B cell (primary cell): ENCODE results near the gene RABGAP1L. TPM values are rescaled to one million over a fixed set of nuclear protein-coding genes. Genes with fewer than 3 reads are reported as not detected.

Experiments
- ATAC-seq: fragments of 200-7000 bp; cut with Tn5 transposase; one replicate; pipeline ENCODE4 v1.10.0; 2021; ENCODE audit warnings: low read depth, mild to moderate bottlenecking, moderate number of reproducible peaks, moderate library complexity
- CTCF ChIA-PET: fragments of 350-600 bp; sonication (Branson Sonifier 250); formaldehyde crosslinking; loops from one replicate; lab custom pipeline; 2021; ENCODE audit warnings: antibody characterized with exemption, inconsistent platforms; lab: Charles Lee
- POLR2A ChIA-PET: fragments of 350-600 bp; sonication (Branson Sonifier 250); formaldehyde crosslinking; loops from one replicate; lab custom pipeline; 2021; ENCODE audit warnings: antibody characterized with exemption; lab: Charles Lee
- DNase-seq: peaks from one replicate; pipeline ENCODE4 v3.0.0; 2013
- H2AFZ ChIP-seq: 2 replicates; pipeline ENCODE4 v1.6.1; 2012; ENCODE audit warnings: mild to moderate bottlenecking, low read depth, low read length; ENCODE audit not compliant: insufficient read depth, poor library complexity, severe bottlenecking
- H3K27ac ChIP-seq, 2 donors: 1 replicate in 1 of 2; 2 replicates in 1 of 2; pipeline ENCODE4 v1.5.1; 2012 to 2013; ENCODE audit warnings: low read length in 2 of 2, mild to moderate bottlenecking in 2 of 2, moderate library complexity in 1 of 2
- H3K27me3 ChIP-seq, 4 experiments: fragments of 200-600 bp in 1 of 4; sonication (generic) in 1 of 4; replicated peaks in 1 of 4; 1 replicate in 2 of 4; 2 replicates in 2 of 4; pipeline versions ENCODE4 v1.6.1 to v1.7.0; 2013 to 2016; ENCODE audit warnings: low read length in 3 of 4, mild to moderate bottlenecking in 2 of 4, mixed read lengths in 1 of 4, moderate library complexity in 1 of 4; ENCODE audit not compliant: insufficient read depth in 4 of 4, control insufficient read depth in 3 of 4; ENCODE audit errors: control extremely low read depth in 1 of 4
- H3K36me3 ChIP-seq, 2 experiments: replicated peaks in 1 of 2; 1 replicate in 1 of 2; 2 replicates in 1 of 2; pipeline versions ENCODE4 v1.6.1 to v1.7.1; 2013; ENCODE audit warnings: low read length in 1 of 2; ENCODE audit not compliant: insufficient read depth in 2 of 2, control insufficient read depth in 1 of 2; ENCODE audit errors: control extremely low read depth in 1 of 2, extremely low read depth in 1 of 2
- H3K4me1 ChIP-seq, 2 donors: fragments of 200-600 bp in 1 of 2; sonication (generic) in 1 of 2; 1 replicate in 1 of 2; 2 replicates in 1 of 2; pipeline versions ENCODE4 v1.5.1 to v1.6.1; 2013 to 2017; ENCODE audit warnings: low read length in 2 of 2; ENCODE audit not compliant: control insufficient read depth in 2 of 2, insufficient read depth in 2 of 2
- H3K4me2 ChIP-seq: replicated peaks from 2 replicates; pipeline ENCODE3; 2012; ENCODE audit warnings: mild to moderate bottlenecking, low read depth, low read length; ENCODE audit not compliant: poor library complexity, severe bottlenecking
- H3K4me3 ChIP-seq, 5 experiments: fragments of 200-600 bp in 1 of 5; sonication (generic) in 1 of 5; 1 replicate in 3 of 5; 2 replicates in 2 of 5; pipeline versions ENCODE4 v1.5.1 to v1.7.0; 2011 to 2016; ENCODE audit warnings: low read length in 4 of 5, mild to moderate bottlenecking in 4 of 5, low read depth in 2 of 5, control low read depth in 1 of 5, moderate library complexity in 1 of 5; ENCODE audit not compliant: insufficient read depth in 1 of 5; ENCODE audit errors: control extremely low read depth in 1 of 5, extremely low read depth in 1 of 5
- H3K79me2 ChIP-seq: fragments of 200-600 bp; sonication (generic); one replicate; pipeline ENCODE4 v1.6.0; 2016; ENCODE audit warnings: low read length; ENCODE audit not compliant: control insufficient read depth, insufficient read depth
- H3K9ac ChIP-seq: fragments of 200-600 bp; sonication (generic); 2 replicates; pipeline ENCODE4 v1.6.1; 2017; ENCODE audit warnings: mild to moderate bottlenecking, low read length, moderate library complexity
- H3K9me3 ChIP-seq, 3 donors: one replicate each; pipeline versions ENCODE4 v1.6.1 to v1.7.1; 2013; ENCODE audit warnings: low read length in 2 of 3; ENCODE audit not compliant: control insufficient read depth in 2 of 3, insufficient read depth in 1 of 3; ENCODE audit errors: control extremely low read depth in 1 of 3
- H4K20me1 ChIP-seq: 2 replicates; pipeline ENCODE4 v1.6.0; 2012; ENCODE audit warnings: mild to moderate bottlenecking, low read length; ENCODE audit not compliant: insufficient read depth, control insufficient read depth, poor library complexity, severe bottlenecking
- H3K27ac Mint-ChIP-seq: one replicate; pipeline ENCODE4 v1.8.0; 2021; ENCODE audit warnings: mixed read lengths
- H3K27me3 Mint-ChIP-seq: one replicate; pipeline ENCODE4 v1.8.0; 2021; ENCODE audit warnings: mixed read lengths
- H3K4me1 Mint-ChIP-seq: one replicate; pipeline ENCODE4 v1.8.0; 2021; ENCODE audit warnings: mixed read lengths
- H3K4me3 Mint-ChIP-seq: one replicate; pipeline ENCODE4 v1.8.0; 2021; ENCODE audit warnings: mixed read lengths
- H3K9me3 Mint-ChIP-seq: one replicate; pipeline ENCODE4 v1.8.0; 2022; ENCODE audit warnings: mixed read lengths; ENCODE audit not compliant: insufficient read depth
- CTCF ChIP-seq: fragments of 200-600 bp; IDR thresholded peaks from one replicate; pipeline ENCODE4 v1.8.0; 2022; ENCODE audit warnings: antibody characterized with exemption, mild to moderate bottlenecking
- EZH2 ChIP-seq: IDR thresholded peaks from 2 replicates; pipeline ENCODE4 v1.6.1; 2012; ENCODE audit warnings: borderline replicate concordance, low read depth, mild to moderate bottlenecking, moderate library complexity, low read length; ENCODE audit not compliant: insufficient read depth, poor library complexity, severe bottlenecking
- WGBS: methylation state at CpG from one replicate; pipeline ENCODE4 v1.1.5; 2013; ENCODE audit warnings: missing lambda C conversion rate; ENCODE audit not compliant: insufficient coverage; 5-methylcytosine and 5-hydroxymethylcytosine counted together
- intact Hi-C: fragments of 100-400 bp; cut with micrococcal nuclease; formaldehyde crosslinking; loops from one replicate; pipeline ENCODE4 v1.10.0; 2022
- polyA plus RNA-seq: library from polyadenylated mRNA; depleted of rRNA; stranded (reverse); fragments of >200 nt; gene quantifications from 2 replicates; pipeline ENCODE4 v1.2.3, GENCODE V29; 2012
- total RNA-seq, 2 donors: library from RNA; stranded (reverse); fragments of 120-200 nt in 1 of 2; gene quantifications; 1 replicate in 1 of 2; 2 replicates in 1 of 2; pipeline versions ENCODE4 v1.2.3 to v1.2.4, GENCODE V29; 2013 to 2022

Gene RABGAP1L
- total and polyA plus RNA-seq, 2 donors (not counting 1 experiment from before 2014, with no cell fraction given): 34.9 to 159 TPM

GRCh38 chr1:174445817-174446216, 286.5 kb downstream of the RABGAP1L start:
- ChIA-PET POLR2A (no interaction called here), CTCF (no interaction called here)
- Mint-ChIP-seq H3K9me3 (no peaks in the 10 kb centered on the region), H3K4me1 (peaks cover 8% of the 10 kb centered on the region), H3K27ac (no peak overlapping the region), H3K27me3 (no peaks in the 10 kb centered on the region), H3K4me3 (no peak overlapping the region)
- TF ChIP-seq EZH2 (no peak), CTCF (no peak)
- no peak overlapping the region for H3K27ac ChIP-seq
- H3K36me3 ChIP-seq: peaks cover 0 to 7% of the 10 kb centered on the region in 2 experiments
- no peak overlapping the region for H3K4me2 ChIP-seq
- H3K9ac ChIP-seq: no peak overlapping the region
- ATAC-seq (no peak), DNase-seq (no peak)
- H3K9me3 ChIP-seq: peaks cover 0 to 1% (median 0%) of the 10 kb centered on the region in 3 donors
- no peak overlapping the region for H3K4me3 ChIP-seq
- H2AFZ ChIP-seq: no peak overlapping the region
- 88% methylated on average over 1 of the region's 6 CpGs for WGBS
- no peaks in the 10 kb centered on the region for H3K79me2 ChIP-seq
- H4K20me1 ChIP-seq: no peaks in the 10 kb centered on the region
- intact Hi-C loops: no loop called here
- H3K4me1 ChIP-seq: no peaks in the 10 kb centered on the region
- H3K27me3 ChIP-seq: no peaks in the 10 kb centered on the region

GRCh38 chr1:174447866-174448530, 288.7 kb downstream of the RABGAP1L start, which contains the start of gene GPR52:
GPR52 (plus strand) TSS chr1:174447964; CDS start chr1:174448112, 148 bp downstream.
- Histone ChIP-seq H3K9me3 (peaks cover 0 to 1% (median 0%) of the 10 kb centered on the region in 3 donors), H3K27ac (no peak within 1 kb of the TSS), H3K9ac (no peak within 1 kb of the TSS), H3K4me1 (no peaks in the 10 kb centered on the region), H3K27me3 (no peaks in the 10 kb centered on the region), H4K20me1 (no peaks in the 10 kb centered on the region), H2AFZ (no peak within 1 kb of the TSS), H3K79me2 (no peaks in the 10 kb centered on the region), H3K36me3 (peaks cover 0 to 7% of the 10 kb centered on the region in 2 experiments), H3K4me2 (no peak within 1 kb of the TSS), H3K4me3 (no peak within 1 kb of the TSS)
- POLR2A ChIA-PET: no interaction called here
- DNase-seq: no peak
- 97% methylated on average over 6 of the region's 11 CpGs for WGBS
- H3K27me3 Mint-ChIP-seq: no peaks in the 10 kb centered on the region
- no peak for TF ChIP-seq CTCF
- no peak for TF ChIP-seq EZH2
- no peak for ATAC-seq
- CTCF ChIA-PET: no interaction called here
- H3K9me3 Mint-ChIP-seq: no peaks in the 10 kb centered on the region
- intact Hi-C loops: no loop called here
- H3K4me1 Mint-ChIP-seq: peaks cover 8% of the 10 kb centered on the region
- H3K4me3 Mint-ChIP-seq: no peak within 1 kb of the TSS
- no peak within 1 kb of the TSS for H3K27ac Mint-ChIP-seq
